Measurements from ENCODE around the gene SYCP3. TPM values are rescaled to one million over a fixed set of nuclear protein-coding genes. Genes with fewer than 3 reads are reported as not detected.
A peak's percentile ranks its signal among the peaks of the same experiment; 100 is the strongest.

SYCP3 gene
- total and polyA plus RNA-seq, 2 of the 13 experiments (the other 11 are each of a cell fraction or from before 2014, with no cell fraction given): not detected

GRCh38 chr12:101713059-101713682 is 26.1 kb downstream of the SYCP3 start (continued):
- no peak for TF ChIP-seq MED8 (CRISPR knock-in tag; IDR thresholded peaks at IDR 0.05; ENCODE audit: insufficient replicate concordance)
- TF ChIP-seq ARID4A (CRISPR knock-in tag; IDR thresholded peaks at IDR 0.05; ENCODE audit: borderline replicate concordance): peak; percentile 70; the same call in 1 of the 2 replicates
- peak; percentile 48; the same call in 1 of the 2 replicates for TF ChIP-seq ZNF607 (CRISPR knock-in tag; IDR thresholded peaks at IDR 0.05; ENCODE audit: borderline replicate concordance)
- TF ChIP-seq SALL1 (CRISPR knock-in tag; IDR thresholded peaks at IDR 0.05): peak; percentile 97
- TF ChIP-seq REXO4 (CRISPR knock-in tag; IDR thresholded peaks at IDR 0.05; ENCODE audit: borderline replicate concordance): no peak
- no peak for TF ChIP-seq ZNF253 (CRISPR knock-in tag; IDR thresholded peaks at IDR 0.05; ENCODE audit: borderline replicate concordance)
- peak; percentile 79; the same call in 1 of the 2 replicates for TF ChIP-seq ZSCAN9 (CRISPR knock-in tag; IDR thresholded peaks at IDR 0.05; ENCODE audit: borderline replicate concordance)
- no peak for TF ChIP-seq MTF1 (CRISPR knock-in tag; IDR thresholded peaks at IDR 0.05)
- no peak for TF ChIP-seq MAFF (IDR thresholded peaks at IDR 0.05; ENCODE audit: low read depth, low read length)
- TF ChIP-seq SRSF1 (optimal IDR thresholded peaks at IDR 0.05; ENCODE audit: low read depth, low read length): no peak
- TF ChIP-seq TGIF2 (CRISPR knock-in tag; IDR thresholded peaks at IDR 0.05): no peak
- TF ChIP-seq KAT8 (CRISPR knock-in tag; IDR thresholded peaks at IDR 0.05): no peak
- TF ChIP-seq BCL3 (CRISPR knock-in tag; IDR thresholded peaks at IDR 0.05): no peak
- no peak for TF ChIP-seq ZNF770 (CRISPR knock-in tag; IDR thresholded peaks at IDR 0.05)
- TF ChIP-seq NKX3-1 (CRISPR knock-in tag; IDR thresholded peaks at IDR 0.05): no peak
- peak; percentile 53; the same call in 1 of the 2 replicates for TF ChIP-seq ZNF503 (CRISPR knock-in tag; IDR thresholded peaks at IDR 0.05)
- TF ChIP-seq SP140L (CRISPR knock-in tag; IDR thresholded peaks at IDR 0.05; ENCODE audit: borderline replicate concordance): no peak
- TF ChIP-seq FOXA3 (CRISPR knock-in tag; IDR thresholded peaks at IDR 0.05): peak; percentile 76
- no peak for TF ChIP-seq ZNF670 (CRISPR knock-in tag; IDR thresholded peaks at IDR 0.05; ENCODE audit: borderline replicate concordance)
